Ovary (tissue), 3 donors: ENCODE measurements around the gene LYG1.

Experiments used
- CTCF ChIP-seq, 3 donors: fragments of 450-650 bp in 2 of 3; fragments of 200-600 bp in 1 of 3; IDR thresholded peaks; one replicate each; pipeline versions ENCODE4 v1.5.1 to v1.8.0; 2016 to 2022; ENCODE audit warnings: antibody characterized with exemption in 3 of 3, mild to moderate bottlenecking in 1 of 3
- EP300 ChIP-seq: sonication (generic); formaldehyde crosslinking; IDR thresholded peaks from one replicate; pipeline ENCODE4 v1.6.1; 2017; ENCODE audit warnings: antibody characterized with exemption
- donor health status: DM: no; HTN: no; CAD: no.

- TF ChIP-seq CTCF (IDR thresholded peaks at IDR 0.05) (no peak), EP300 (no peak)
These were observed 47.2 kb upstream of the LYG1 start for GRCh38 chr2:99348173-99348572.
